Activated CD4-positive, alpha-beta T cell treated with anti-CD3 and anti-CD28 coated beads, Interleukin-2, amount 50 U/mL, for 24 hours (primary cell): ENCODE results near the gene HPN.
"Not testable (repeated sequence)": the region's sequence is repeated elsewhere in the genome, so short reads cannot be mapped to it uniquely, and the experiment has no call there.

Experiments used
- DNase-seq, 2 donors: peaks; one replicate each; pipeline ENCODE4 v3.0.0-alpha.2; 2020; ENCODE audit warnings: low read depth in 1 of 2, low spot score in 1 of 2

The HPN gene

DNA sequence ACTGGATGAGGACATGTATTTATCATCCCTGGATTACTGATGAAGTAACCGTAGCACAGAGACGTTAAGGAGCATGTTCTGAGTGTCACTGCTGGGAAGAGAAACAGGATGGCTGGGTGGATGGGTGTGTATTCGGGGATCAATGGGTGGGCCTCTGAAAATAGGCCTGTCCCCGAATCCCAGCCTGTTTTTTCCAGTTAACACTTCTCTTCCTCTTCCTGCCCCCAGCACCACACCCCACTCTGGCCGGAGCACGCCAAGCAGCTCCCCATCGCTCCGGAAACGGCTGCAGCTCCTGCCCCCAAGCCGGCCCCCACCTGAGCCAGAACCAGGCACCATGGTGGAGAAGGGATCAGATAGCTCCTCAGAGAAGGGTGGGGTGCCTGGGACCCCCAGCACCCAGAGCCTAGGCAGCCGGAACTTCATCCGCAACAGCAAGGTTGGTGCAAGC is 32.6 kb upstream of the HPN start:
- no peak for DNase-seq

- no peak for DNase-seq
Measured at GRCh38 chr19:35009424-35010415, 31.8 kb upstream of the HPN start.

GRCh38 chr19:35011091-35011689 is 30.3 kb upstream of the HPN start:
- no peak for DNase-seq

DNA sequence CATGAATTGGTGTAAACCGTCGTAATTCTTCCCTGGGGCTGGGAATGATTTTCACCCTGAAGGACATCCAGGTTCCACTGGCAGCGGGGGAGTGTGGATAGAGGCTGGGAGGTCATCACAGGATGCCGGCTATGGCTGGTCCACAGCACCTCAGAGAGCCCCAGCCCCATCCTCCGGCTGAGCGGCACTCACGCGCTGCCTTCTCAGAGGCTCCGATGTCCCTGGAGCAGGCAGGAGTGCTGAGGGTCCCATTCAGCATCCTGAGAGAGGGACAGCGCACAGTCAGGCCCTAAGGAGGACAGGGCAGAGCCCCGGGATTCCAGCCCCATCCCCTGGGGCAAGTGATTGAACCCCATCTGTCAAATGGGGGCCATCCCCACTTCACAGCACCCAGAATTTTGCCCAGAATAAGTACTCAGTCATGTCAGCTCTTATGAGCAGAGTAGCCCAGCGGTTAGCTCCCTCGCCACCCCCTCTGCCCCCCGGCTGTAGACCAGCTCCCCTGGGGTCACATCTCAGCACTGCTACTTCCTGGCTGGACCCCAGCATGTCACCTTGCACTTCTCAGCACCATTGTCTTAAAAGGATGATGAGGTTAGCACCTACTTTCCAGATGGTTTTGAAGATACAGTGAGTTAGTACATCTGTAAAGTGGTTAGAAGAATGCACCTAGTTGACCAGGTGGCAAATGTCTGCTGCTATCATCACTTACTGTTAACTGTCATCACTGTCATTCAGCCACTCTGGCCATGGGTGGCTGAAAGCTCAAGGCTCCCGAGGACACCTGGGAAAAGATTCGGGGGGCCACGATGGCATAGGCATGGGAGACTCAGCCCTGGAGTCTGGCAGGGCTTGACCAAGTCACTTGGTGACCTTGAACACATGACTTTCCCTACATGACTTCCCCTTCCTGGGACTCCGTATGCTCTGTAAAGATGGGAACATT is 29.5 kb upstream of the HPN start:
- no peak for DNase-seq

GRCh38 chr19:35013041-35013819 is 28.3 kb upstream of the HPN start:
- DNase-seq: peak; percentile 77 to 78

DNA sequence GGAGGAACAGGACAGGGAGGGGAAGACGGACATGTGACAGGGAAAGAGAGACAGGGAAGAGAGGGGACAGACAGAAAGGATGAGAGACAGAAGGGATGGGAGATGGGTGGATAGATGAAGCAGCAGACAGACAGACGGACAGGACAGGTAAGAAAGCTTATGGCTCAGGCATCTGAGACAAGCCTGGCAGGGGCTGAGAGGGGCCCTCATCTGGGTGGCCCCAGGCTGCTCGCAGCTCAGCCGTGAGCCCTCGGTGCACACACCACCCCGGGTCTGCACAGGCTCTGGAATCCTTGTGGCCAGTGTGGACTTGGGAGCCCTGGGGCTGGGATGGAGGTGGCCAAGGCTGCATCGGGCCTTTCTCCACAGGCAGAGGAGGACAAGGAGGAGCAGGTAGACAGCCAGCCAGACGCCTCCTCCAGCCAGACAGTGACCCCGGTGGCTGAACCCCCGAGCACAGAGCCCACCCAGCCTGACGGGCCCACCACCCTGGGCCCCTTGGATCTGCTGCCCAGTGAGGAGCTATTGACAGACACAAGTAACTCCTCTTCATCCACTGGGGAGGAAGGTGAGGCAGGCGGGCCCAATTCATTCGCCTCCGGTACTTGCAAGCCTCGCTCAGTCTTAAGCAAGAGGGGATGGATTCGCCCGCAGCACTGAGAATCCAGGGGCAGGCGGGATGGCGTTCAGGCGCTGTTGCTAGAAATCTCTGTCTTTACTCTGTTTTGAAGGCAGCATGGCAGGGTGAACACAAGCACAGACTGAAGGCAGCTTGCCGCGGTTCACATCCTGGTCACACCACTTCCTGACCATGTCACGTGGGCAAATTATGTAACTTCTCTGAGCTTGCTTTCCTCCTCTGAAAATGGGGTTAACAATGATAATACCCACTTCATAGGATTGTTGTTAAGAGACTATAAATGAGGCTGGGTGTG is 27.4 kb upstream of the HPN start:
- no peak for DNase-seq

GRCh38 chr19:35014774-35015173 is 26.7 kb upstream of the HPN start:
- not testable (repeated sequence) for DNase-seq

DNA sequence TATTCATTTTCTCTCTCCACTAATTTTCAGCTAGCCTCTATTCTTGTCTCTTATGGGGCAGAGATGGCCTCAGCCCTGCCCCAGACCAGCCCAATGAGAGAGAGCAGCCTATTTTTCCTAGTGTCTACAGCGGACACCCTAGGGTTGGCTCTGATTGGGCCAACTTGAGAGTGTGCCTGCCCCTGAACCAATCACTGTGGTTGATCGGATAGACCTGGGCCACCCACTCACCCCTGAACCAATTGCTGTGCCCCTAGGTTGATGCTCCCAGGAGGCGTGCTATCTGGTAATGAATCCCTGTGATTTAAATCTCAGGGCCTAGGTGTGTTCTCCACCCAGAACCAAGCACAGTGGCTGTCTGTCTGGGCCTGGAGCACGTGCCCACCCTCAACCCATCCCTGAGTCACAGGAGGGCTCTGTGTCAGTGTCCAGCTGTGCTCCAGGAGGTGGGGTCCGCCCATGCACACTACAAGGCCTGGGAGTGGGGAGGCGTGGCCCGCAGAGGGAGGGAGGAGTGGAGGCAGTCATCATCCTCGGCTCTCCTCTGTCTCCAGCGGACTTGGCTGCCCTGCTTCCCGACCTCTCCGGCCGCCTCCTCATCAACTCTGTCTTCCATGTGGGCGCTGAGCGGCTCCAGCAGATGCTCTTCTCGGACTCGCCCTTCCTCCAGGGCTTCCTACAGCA is 26.1 kb upstream of the HPN start:
- no peak for DNase-seq

GRCh38 chr19:35015954-35016351 is 25.6 kb upstream of the HPN start:
- no peak for DNase-seq

DNA sequence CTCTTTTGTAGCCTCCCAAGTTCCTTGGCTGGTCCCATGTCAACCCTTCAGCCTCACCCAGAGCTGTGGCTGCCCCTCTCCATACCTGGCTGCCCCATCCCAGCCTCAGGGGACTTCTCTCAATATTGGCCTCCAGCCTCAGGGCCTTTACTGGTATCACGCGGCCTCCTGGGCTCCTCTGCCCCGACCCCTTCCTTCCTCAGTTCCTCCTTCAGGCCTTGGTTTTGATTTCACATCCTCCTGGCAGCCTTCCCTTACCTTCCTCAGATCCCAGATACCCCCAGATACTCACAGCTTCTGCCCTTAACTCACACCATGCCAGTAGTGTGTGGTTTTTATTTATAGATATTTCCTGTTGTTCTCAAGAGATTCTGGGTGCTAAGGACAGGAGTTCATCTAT is 24.0 kb upstream of the HPN start:
- DNase-seq: no peak

DNA sequence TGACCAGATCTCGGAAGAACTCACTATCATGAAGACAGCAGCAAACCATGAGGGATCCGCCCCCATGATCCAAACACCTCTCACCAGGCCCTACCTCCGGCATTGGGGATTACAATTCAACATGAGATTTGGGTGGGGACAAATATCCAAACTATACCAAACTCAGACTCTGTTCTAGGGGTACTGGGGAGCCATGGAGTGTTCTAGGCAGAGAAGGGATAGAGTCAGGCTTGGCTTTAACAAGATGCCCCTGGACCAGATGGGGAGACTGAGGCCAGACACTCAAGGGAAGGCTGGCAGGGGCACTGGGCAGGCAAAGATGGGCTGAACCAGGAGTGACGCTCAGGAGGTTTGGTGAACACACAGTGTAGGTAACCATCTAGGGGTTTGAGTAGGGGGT is 23.1 kb upstream of the HPN start:
- no peak for DNase-seq

DNA sequence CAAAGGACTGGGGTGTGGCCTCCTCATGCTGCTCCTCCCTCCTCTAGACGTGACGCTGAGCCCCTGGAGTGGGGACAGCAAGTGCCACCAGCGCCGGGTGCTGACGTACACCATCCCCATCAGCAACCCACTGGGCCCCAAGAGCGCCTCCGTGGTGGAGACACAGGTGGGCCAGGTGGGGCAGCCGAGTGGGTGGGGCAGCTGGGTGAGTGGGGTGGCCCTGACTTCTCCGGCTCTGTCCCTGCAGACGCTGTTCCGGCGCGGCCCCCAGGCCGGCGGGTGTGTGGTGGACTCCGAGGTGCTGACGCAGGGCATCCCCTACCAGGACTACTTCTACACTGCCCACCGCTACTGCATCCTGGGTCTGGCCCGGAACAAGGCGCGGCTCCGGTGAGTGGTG is 22.4 kb upstream of the HPN start:
- no peak for DNase-seq

GRCh38 chr19:35021016-35021415 is 20.5 kb upstream of the HPN start:
- no peak for DNase-seq

DNA sequence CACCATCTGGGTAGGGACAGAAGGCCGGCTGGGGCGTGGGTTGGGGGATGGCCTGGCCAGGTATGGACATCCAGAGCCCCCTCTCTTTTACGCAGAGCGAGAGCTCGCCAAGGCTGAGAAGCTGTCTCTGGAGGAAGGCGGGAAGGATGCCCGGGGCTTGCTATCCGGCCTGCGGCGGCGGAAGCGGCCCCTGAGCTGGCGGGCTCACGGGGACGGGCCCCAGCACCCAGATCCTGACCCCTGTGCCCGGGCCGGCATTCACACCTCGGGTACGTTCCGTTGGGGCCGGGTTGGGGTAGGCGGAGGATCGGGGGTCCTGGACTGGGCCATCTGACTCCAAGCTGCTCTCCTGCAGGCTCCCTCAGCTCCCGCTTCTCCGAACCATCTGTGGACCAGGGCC is 19.9 kb upstream of the HPN start:
- no peak for DNase-seq

DNA sequence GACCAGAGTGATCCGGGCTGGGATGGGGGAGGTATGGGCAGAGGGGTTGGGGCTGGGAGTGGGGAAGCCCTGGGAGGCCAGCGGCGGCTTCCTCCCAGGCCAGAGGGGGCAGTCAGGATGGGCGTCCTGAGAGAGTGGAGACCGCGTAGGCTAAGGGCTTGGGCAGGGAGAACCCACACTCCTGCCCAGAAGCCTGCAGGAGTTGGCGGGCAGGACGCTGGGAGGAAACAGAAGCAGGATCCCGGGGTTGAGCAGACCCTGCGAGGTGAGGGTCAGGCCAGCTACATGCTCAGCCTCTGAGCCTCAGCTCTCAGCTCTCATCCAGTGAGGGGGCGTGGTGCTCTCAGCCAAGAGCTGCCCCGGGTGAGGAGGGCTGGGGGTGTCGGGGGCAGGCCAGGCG is 19.1 kb upstream of the HPN start:
- no peak for DNase-seq

DNA sequence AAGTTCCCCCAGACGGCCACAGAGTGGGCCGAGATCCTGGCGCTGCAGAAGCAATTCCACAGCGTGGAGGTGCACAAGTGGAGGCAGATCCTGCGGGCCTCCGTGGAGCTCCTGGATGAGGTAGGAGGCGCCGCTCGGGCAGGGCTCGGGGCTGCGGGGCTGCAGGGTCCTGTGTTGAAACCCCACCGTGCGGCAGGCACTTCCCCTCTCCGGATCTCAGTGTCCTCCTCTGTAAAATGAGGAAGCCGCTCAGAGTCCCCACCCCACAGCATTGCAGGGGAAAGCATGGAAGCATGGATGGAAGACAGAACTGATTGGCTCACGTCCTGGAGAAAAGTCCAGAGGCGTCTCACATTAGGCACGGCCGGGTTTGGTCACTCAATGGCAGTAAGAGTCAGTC is 18.1 kb upstream of the HPN start:
- no peak for DNase-seq

DNA sequence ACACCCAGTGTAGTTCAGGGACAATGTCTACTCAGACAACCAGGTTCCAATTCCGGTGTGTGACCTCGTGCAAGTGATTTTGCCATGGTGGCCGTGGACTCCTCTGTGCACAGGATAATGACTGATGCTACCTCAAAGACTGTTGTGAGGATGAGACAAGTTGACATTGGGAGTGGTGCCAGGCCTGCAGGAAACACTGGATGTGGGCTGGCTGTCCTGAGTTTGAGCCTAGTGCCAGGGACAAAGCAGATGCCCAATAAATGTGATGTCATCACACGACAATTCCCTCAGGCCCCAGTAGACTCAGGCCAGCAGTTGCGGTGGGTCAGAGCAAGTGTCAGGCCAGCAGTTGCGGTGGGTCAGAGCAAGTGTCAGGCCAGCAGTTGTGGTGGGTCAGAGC is 17.4 kb upstream of the HPN start:
- DNase-seq: no peak

DNA sequence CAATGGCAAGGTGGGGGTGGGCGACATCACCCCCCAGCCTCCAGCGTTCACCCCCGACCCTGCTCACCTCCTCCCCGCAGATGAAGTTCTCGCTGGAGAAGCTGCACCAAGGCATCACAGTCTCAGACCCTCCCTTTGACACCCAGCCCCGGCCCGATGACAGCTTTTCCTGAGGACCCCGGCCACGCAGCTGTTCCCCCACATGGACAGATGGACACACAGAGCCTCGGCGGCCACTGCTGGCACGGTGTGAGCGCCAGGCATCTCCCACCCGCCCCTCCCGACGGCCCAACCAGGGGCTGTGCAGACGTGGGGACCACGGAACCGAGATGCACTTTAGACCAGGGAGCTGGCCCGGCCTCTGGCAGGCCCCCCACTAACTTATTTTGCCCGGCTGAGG is 15.6 kb upstream of the HPN start:
- no peak for DNase-seq

DNA sequence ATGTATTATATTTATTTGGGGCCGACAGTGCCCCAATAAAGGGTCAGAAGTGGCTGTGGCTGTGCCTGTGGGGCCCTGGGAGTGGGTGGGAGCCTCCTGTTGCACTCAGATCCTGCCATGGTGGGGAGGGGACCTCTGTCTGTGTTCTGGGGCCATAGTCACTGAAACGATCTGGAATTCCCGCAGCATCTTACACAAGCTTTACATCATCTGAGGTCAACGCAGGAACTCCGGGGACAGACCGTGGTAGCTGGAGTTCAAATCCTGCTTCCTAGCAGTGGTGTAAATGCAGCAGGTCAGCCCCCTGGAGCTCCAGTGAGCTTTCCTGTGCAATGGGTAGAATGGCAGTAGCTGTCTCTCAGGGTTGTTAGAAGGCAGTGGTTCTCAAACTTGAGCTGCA is 15.1 kb upstream of the HPN start:
- no peak for DNase-seq
